GM12872 (cell line): ENCODE results near the gene PLIN1.

ENCODE experiments used
- CTCF ChIP-seq: IDR thresholded peaks from 3 replicates; pipeline ENCODE4 v1.5.1; 2011; ENCODE audit warnings: low read depth, mild to moderate bottlenecking, low read length, moderate library complexity; ENCODE audit not compliant: insufficient read depth

Gene PLIN1

GRCh38 chr15:89628806-89629715 lies 50.1 kb downstream of the PLIN1 start:
- no peak for TF ChIP-seq CTCF

GRCh38 chr15:89628301-89628700 lies 50.9 kb downstream of the PLIN1 start:
- no peak for TF ChIP-seq CTCF

- no peak for TF ChIP-seq CTCF
Observed at GRCh38 chr15:89627256-89627970, 51.8 kb downstream of the PLIN1 start.

- no peak for TF ChIP-seq CTCF
Observed at GRCh38 chr15:89625716-89626115, 53.5 kb downstream of the PLIN1 start.

- TF ChIP-seq CTCF = no peak
Observed at GRCh38 chr15:89623165-89623564, 56.0 kb downstream of the PLIN1 start.

- TF ChIP-seq CTCF = no peak
Observed at GRCh38 chr15:89621547-89621946, 57.6 kb downstream of the PLIN1 start.

GRCh38 chr15:89616228-89616627 lies 62.9 kb downstream of the PLIN1 start:
- TF ChIP-seq CTCF = no peak
